ELF-1 (cell line): ENCODE data around the gene KRT71.

ENCODE experiments used
- DNase-seq: peaks from one replicate; pipeline ENCODE4 v3.0.0-alpha.2; 2016; ENCODE audit warnings: low read depth, low spot score

The KRT71 gene

GRCh38 chr12:52575948-52576347, 23.0 kb upstream of the KRT71 start:
- DNase-seq = no peak

GRCh38 chr12:52575256-52575655, 22.3 kb upstream of the KRT71 start:
- no peak for DNase-seq

GRCh38 chr12:52573743-52574142, 20.8 kb upstream of the KRT71 start, which contains the start of gene KRT74:
Gene KRT74, minus strand, starts transcription at chr12:52573843. Its CDS starts 66 bp downstream, at chr12:52573777.
- no peak for DNase-seq

- DNase-seq = no peak
Measured at GRCh38 chr12:52573306-52573705, 20.4 kb upstream of the KRT71 start.

DNA sequence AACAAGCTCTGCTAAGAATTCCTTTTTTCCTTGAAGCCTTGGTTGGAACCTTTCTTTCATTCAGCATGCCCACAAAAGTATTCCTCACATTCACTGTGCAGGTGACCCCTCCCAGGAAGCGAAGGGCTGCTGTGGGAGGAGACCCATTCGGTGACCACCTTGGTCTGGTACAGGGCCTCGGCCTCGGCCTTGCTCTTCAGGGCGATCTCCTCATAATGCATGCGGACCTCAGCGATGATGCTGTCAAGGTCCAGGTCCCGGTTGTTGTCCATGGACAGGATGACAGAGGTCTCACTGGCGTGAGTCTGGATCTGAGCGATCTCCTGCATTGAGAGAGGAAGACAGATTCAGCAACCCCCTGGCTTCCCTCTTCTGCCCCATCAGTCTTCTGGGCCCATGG, 17.6 kb upstream of the KRT71 start:
- no peak for DNase-seq

GRCh38 chr12:52568111-52568510, 15.2 kb upstream of the KRT71 start:
- no peak for DNase-seq

DNA sequence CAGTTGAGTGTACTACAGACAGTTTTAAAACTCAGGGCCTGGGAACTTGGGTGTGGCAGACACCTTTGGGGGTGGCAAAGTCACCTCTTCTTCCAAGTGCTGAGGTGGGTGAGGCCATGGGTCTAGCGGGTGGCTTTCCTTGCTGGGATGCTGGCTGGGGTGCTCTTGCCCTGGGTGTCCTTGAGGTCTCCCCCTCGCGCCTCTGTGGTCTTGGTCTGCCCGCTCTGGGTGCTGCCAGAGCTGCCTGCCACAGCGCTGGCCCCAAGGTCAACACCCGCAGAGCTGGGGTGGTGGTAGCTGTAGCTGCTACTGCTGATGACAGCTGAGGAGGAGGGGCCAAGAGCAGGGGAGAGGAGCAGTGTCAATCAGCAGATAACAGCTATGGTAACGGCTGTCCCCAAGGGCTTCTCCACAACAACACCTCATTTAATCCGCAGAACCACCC, 13.9 kb upstream of the KRT71 start:
- DNase-seq = no peak

DNA sequence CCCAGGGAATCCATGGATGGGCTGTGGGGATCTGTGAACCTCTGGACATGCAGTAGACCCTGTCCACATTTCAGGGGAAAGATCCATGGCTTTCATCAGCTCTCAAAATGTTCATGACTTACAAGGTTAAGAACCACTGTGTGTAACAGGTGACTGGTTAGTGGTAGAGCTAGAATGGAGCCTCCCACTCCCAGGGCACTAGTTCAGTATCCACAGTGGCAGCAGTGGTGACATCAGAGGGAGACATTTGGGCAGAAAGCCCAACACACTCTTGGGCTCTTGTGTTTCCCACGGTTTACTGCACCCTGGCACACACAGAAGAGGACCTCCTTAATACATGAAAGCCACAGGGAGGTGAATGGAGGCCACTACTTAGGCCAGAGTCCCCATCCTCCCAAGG, 11.6 kb upstream of the KRT71 start:
- DNase-seq = no peak

- no peak for DNase-seq
Measured at GRCh38 chr12:52561880-52562449, 9.0 kb upstream of the KRT71 start.

DNA sequence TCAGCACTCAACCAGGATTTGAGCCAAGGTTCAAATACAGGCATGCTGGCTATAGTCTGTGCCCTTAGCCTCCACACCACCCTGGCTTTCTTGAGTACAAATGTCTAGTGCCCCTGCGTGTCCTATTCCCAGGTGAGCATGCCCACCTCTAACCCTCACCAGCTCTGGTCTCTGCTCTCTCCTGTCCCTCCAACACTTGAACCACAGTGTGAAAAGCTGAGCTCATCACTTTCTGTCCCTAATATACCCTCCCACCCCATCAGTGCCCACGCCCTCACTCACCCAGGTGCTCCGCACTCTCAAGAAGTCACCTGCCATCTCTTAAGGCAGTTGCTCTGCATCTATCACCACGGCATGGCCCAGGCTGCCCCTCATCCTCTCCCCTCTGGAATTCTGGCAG, 7.0 kb upstream of the KRT71 start:
- DNase-seq = no peak

DNA sequence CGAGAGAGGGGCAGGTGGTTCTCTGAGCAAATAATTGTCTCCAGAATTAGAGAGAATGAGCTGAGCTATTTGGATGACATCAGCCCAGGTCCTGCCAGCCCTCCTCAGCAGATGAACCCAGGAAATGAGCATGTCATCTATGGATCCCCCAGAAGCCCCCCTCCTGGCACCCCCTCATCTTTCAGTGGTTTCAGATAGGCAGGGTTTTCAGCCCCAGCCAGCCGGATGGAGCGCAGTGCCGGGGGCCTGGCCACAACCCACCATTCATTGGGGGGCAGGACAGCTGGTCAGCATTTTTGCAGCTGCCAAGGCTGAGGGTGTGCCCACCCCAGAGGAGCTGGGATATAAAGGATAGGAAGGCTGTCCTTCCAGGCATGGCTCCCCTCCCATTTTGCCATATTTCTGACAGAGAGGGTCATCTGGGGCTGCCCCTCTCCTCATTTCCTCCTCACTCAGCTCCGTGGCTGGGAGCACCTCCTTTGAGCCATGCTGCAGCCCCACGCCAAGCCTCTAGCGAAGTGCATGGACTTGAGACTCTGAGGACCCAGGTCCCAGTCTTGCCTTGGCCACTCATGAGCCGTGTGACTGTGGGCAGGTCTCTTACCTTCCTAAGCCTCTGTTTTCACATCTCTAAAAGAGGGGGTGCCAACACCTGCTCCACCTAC, 6.0 kb upstream of the KRT71 start:
- no peak for DNase-seq

GRCh38 chr12:52557476-52557875, 4.5 kb upstream of the KRT71 start:
- DNase-seq = no peak

DNA sequence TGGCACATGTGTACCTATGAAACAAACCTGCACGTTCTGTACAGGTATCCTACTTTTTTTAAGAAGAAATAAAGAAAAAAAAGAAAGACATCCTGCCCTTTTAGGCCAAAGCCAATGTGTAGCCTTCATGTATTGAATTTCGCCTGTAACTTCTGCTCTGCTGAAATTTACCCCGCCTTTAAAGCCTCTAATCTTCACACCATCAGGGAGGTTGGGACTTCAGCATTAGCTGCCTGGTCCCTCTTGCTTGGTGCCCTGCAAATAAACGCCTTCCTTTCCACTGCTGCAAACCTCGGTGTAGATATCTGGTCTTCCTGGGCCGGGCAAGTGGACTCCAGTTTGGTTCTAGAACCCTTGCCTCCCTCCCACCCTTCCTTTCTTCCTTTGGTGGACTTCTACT, 2.6 kb upstream of the KRT71 start:
- DNase-seq = no peak

DNA sequence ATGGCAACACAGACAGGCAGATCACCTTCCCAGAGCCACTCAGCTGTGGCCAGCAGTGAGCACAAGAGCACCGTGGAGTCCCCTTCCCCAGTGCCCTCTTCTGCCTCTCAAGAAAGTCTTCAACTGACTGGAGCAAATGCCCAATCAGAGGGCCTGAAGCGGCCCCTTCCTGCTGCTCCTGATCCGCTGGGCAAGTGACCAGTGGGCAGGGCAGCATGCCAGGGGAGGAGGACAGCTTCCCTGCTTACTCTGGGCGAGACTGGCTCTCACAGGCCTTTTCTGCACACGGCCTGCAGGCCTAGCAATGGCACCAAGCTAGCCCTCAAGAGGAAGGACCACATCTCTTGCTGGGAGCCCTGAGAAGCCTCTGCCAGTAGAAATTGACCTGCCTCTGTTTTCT, 890 bp downstream of the KRT71 start:
- DNase-seq = no peak

DNA sequence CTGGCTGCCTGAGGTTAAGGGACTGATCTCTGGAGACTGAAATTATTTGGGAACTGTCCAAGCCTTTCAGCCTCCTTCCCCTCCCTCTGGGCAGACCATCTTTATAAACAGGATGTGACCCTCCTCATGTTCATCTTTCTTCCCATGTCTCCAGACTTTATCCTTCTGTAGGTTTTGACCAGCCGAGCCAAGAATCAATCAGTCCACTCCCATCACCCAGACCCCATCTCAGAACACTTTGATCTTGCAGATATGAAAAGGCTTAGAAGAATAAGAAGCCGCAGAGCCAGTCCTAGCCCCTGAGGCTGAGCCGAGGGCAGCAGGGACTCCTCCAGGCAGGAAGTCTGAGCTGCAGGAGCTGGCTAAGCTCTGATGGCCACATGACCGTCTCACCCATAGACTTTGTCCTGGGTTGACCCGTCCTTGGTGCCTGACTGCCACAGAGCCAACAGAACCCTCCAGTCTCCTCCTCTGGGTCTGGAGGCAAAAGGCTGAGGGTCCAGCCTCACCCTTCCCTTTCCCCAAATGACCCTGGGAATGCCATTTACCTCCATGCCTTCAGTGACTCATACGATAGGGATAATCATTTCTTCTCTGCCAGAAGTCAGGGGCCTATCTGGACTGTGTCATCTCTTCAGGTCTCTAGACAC, 1.6 kb downstream of the KRT71 start:
- DNase-seq = peak; percentile 53

- DNase-seq = no peak
Measured at GRCh38 chr12:52546126-52546525, 6.8 kb downstream of the KRT71 start.

DNA sequence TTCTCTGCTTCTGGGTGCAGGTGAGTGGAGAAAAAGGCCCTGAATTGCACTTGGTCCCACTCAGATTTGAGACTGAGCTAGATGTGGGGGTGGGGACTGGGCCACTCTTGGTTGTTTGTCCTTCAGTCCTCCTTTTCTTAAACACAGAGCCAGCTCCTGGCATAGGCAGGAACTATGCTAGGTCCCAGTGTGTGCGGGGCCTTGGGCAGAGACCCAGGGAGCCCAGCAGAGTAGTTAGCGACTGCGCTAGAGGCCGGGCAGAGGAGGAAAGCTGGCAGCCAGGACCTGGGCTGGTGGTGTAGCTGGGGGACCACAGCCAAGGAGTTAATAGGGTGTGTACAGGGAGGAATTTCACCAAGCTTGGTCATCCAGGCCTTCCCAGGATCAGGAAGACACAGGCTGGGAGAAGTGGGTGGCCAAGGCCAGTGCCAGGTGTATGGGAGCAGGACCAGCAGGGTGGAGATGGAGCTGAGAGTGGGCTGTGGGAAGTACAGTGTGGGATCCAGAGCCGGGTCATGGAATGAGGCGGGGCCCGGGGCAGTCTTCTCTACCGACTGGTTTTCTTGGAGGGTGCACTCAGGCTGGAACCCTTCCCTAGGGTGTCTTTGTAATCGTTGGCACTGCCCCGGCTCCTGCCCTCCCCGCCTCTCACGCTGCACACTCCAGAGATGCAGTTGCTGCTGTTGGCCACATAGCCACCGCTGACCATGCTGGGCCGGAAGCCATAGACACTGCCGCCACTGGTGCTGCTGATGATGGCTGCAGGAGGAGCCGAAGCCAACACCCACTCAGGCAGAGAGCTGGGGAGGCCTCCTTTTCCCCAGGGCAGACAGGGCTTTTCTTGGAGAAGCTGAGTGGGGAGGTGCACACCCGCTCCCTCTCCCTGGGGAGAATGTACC, 8.7 kb downstream of the KRT71 start:
- DNase-seq = no peak

DNA sequence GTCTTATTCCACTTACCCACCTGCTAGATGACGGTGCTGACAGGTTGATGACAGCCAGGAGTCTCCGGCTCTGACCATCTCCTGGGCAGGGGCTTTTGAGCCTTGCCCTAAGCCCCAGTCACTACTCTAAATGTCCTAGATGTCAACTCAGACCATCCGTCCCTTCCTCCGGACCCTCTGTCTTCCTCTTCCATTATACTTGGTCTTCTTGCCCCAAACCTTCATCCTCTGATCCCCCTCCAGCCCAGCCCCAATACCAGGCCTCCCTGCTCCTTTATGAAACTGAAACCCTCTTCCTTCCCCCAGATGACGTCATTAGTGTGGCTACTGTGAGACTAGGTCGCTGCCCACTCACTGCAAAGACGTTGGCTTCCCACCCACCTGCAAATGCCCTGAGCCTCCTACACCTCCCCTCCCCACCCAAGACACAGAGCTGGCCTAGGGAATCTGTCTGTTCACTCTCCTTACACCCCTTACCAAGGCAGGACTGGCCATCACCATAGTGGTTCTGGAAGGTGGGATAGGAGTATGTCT, 10.1 kb downstream of the KRT71 start:
- DNase-seq = no peak

DNA sequence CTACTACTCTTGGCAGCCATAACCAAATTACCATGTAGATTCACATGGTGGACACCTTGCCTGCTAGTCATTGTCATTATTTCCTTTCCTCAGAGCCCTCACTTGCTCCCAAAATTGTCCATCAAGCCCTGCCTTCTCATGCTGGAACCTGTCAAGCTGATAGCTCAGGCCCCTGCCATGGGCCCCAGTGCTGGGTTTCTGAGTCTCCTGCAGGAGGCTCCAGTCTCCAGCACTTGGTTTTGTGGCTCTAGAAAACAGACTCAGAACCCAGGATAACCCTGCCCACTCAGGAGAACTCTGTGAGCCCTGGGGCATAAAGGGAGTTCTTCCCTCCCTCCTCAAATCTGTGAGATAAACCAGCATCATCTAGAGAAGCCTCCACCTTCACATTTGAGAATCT, 10.8 kb downstream of the KRT71 start:
- no peak for DNase-seq

GRCh38 chr12:52541709-52542108, 11.2 kb downstream of the KRT71 start:
- no peak for DNase-seq

GRCh38 chr12:52540531-52540930, 12.4 kb downstream of the KRT71 start:
- no peak for DNase-seq

DNA sequence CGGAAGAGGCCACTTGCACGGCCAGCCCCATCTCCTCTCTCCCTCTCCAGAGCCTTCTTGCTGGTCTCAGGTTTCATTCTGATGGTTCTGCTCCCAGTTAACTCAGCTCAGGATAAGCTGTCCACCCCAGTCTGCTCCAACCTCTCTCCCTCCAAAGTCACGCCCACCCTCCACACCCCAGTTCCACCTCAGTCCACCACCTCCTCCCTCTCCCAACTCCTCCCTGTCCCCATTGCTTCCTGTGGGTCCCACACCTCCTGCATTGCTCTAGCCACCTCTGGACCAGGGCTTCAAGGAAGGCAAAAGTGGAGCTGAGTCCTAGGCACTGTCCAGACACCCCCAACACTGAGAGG, 13.1 kb downstream of the KRT71 start:
- DNase-seq = no peak
